ENCODE measurements around the gene FAT1.
A peak's percentile ranks its signal among the peaks of the same experiment; 100 is the strongest.

Gene FAT1

GRCh38 chr4:186633844-186634243, 89.8 kb downstream of the FAT1 start:
- Histone ChIP-seq H3K4me3 (no peak overlapping the region), H3K27ac (no peak overlapping the region)

- H3K4me3 ChIP-seq, result no peak overlapping the region
- no peak overlapping the region for H3K27ac ChIP-seq
These were observed 93.5 kb downstream of the FAT1 start for GRCh38 chr4:186630128-186630527.

- H3K4me3 ChIP-seq, result no peak overlapping the region
These were observed 95.5 kb downstream of the FAT1 start for GRCh38 chr4:186628058-186628711.

GRCh38 chr4:186627226-186627865, 96.3 kb downstream of the FAT1 start:
- Histone ChIP-seq H3K27ac (no peak overlapping the region), H3K4me3 (no peak overlapping the region)

More at GRCh38 chr4:186628058-186628711, 95.5 kb downstream of the FAT1 start:
- no peak overlapping the region for H3K27ac ChIP-seq

- H3K27ac ChIP-seq, result no peak overlapping the region
- no peak overlapping the region for H3K4me3 ChIP-seq
These were observed 98.7 kb downstream of the FAT1 start for GRCh38 chr4:186624951-186625350.

- Histone ChIP-seq H3K4me3 (no peak overlapping the region), H3K27ac (peak overlapping the region in 3 of 21 experiments; percentile 4 to 25 (median 7))
These were observed 100.1 kb downstream of the FAT1 start for GRCh38 chr4:186623546-186623945.

- peak overlapping the region in 4 of 21 experiments; percentile 4 to 32 (median 25) for H3K27ac ChIP-seq
These were observed 100.7 kb downstream of the FAT1 start for GRCh38 chr4:186622788-186623464.

GRCh38 chr4:186621959-186622553, 101.6 kb downstream of the FAT1 start:
- no peak overlapping the region for H3K27ac ChIP-seq
- H3K4me3 ChIP-seq, result no peak overlapping the region

More at GRCh38 chr4:186622788-186623464, 100.7 kb downstream of the FAT1 start:
- no peak overlapping the region for H3K4me3 ChIP-seq

GRCh38 chr4:186619088-186619487, 104.6 kb downstream of the FAT1 start:
- H3K4me3 ChIP-seq, result no peak overlapping the region
- no peak overlapping the region for H3K27ac ChIP-seq

GRCh38 chr4:186617921-186618320, 105.7 kb downstream of the FAT1 start:
- H3K4me3 ChIP-seq, result no peak overlapping the region

GRCh38 chr4:186607490-186607889, 116.2 kb downstream of the FAT1 start:
- no peak overlapping the region for H3K4me3 ChIP-seq
- no peak overlapping the region for H3K27ac ChIP-seq

More at GRCh38 chr4:186617921-186618320, 105.7 kb downstream of the FAT1 start:
- H3K27ac ChIP-seq, result no peak overlapping the region

- Histone ChIP-seq H3K27ac (no peak overlapping the region), H3K4me3 (no peak overlapping the region)
These were observed 117.1 kb downstream of the FAT1 start for GRCh38 chr4:186606591-186606992.

- no peak overlapping the region for H3K27ac ChIP-seq
- no peak overlapping the region for H3K4me3 ChIP-seq
These were observed 118.3 kb downstream of the FAT1 start for GRCh38 chr4:186605261-186605865.

GRCh38 chr4:186604124-186604807, 119.4 kb downstream of the FAT1 start:
- H3K27ac ChIP-seq, result no peak overlapping the region
- H3K4me3 ChIP-seq, result no peak overlapping the region

GRCh38 chr4:186602978-186603377, 120.7 kb downstream of the FAT1 start:
- H3K4me3 ChIP-seq, result no peak overlapping the region
- no peak overlapping the region for H3K27ac ChIP-seq

- Histone ChIP-seq H3K27ac (no peak overlapping the region), H3K4me3 (no peak overlapping the region)
These were observed 124.2 kb downstream of the FAT1 start for GRCh38 chr4:186599483-186599882.

GRCh38 chr4:186598686-186599085, 125.0 kb downstream of the FAT1 start:
- Histone ChIP-seq H3K27ac (no peak overlapping the region), H3K4me3 (no peak overlapping the region)

- H3K27ac ChIP-seq, result no peak overlapping the region
These were observed 126.7 kb downstream of the FAT1 start for GRCh38 chr4:186596850-186597390.

GRCh38 chr4:186596346-186596745, 127.3 kb downstream of the FAT1 start:
- H3K4me3 ChIP-seq, result no peak overlapping the region

More at GRCh38 chr4:186596850-186597390, 126.7 kb downstream of the FAT1 start:
- H3K4me3 ChIP-seq, result no peak overlapping the region

More at GRCh38 chr4:186596346-186596745, 127.3 kb downstream of the FAT1 start:
- H3K27ac ChIP-seq, result no peak overlapping the region

All from skin epidermis (tissue), 12 donors.